Measurements from ENCODE around the gene ROBO3.

The ROBO3 gene

GRCh38 chr11:124865181-124865901 is at the start of gene ROBO3:
ROBO3 (plus strand) TSS chr11:124865432; CDS start chr11:124865578, 146 bp downstream.
- no peak for DNase-seq (ENCODE audit: low read depth)

DNA sequence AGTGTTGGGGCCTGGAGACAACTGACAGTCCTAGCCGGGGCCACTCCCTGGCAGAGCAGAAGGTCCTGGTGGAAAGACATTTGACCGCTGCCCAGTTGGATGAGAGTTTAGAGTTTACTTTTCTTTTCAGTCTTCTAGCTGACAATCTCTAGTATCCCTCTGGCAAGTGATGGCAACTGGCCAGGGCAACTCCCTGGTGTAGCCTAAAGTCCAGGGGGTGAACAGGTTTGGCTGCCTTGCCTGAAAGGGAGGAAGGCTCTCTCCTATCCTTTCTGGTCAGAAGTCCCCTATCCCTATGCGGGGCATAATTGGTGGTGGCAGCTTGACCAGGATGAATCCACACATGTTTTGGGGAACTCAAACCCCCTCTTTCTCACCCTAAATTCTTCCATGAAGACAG is 48.2 kb upstream of the ROBO3 start:
- DNase-seq (ENCODE audit: low read depth): no peak

GRCh38 chr11:124821995-124822730 is 43.1 kb upstream of the ROBO3 start:
- no peak for DNase-seq (ENCODE audit: low read depth)

- DNase-seq (ENCODE audit: low read depth): no peak
These were observed 41.5 kb upstream of the ROBO3 start for GRCh38 chr11:124823512-124824376.

DNA sequence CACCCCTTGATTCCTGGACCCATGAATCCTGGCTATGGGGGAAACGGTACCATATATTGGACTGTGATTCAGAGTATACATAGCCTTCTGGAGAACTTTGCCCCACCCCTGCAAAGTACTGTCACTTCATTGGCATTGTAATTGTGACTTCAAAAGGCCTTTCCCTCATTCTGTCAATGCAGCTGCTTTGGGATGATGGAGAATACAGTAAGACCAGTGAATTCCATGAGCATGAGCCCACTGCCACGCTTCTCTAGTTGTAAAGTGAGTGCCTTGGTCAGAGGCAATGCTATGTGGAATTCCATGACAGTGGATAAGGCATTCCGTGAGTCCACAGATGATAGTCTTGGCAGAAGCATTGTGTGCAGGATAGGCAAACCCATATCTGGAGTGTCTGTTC is 39.4 kb upstream of the ROBO3 start:
- no peak for DNase-seq (ENCODE audit: low read depth)

DNA sequence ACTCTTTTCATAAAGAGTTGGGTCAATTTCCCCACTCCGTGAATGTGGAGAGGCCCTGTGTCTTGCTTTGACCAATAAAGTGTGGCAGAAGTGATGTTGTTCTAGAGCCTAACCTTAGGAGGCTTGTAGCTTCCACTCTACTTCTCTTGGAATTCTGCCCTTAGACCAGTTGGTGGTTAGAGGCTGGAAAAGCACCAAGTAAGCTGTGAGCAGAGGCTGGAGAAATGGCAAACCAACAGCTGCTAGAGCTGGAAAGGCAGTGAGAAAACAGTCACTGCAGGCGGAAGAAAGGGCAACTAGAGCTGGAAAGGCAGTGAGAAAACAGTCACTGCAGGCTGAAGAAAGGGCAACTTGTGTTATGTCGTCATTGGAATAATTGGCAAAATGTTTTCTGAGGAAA is 35.2 kb upstream of the ROBO3 start:
- DNase-seq (ENCODE audit: low read depth): no peak

- DNase-seq (ENCODE audit: low read depth): no peak
These were observed 34.5 kb upstream of the ROBO3 start for GRCh38 chr11:124830749-124831148.

DNA sequence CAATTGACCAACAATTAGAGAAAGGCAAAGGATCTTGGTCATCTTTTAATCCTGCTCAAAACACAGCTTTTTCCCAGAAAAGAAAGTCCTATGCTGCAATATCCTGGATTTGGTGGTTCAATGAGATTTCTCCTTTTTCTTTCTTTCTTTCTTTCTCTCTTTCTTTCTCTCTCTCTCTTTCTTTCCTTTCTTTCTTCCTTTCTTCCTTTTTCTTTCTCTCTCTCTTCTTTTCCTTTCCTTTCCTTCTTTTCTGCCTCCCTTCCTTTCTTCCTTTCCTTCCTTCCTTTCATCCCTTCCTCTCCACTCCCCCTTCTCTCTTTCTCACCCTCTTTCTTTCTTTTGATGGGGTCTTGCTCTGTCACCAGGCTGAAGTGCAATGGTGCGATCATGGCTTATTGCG is 33.3 kb upstream of the ROBO3 start:
- no peak for DNase-seq (ENCODE audit: low read depth)

GRCh38 chr11:124832571-124832970 is 32.7 kb upstream of the ROBO3 start:
- DNase-seq (ENCODE audit: low read depth): no peak

DNA sequence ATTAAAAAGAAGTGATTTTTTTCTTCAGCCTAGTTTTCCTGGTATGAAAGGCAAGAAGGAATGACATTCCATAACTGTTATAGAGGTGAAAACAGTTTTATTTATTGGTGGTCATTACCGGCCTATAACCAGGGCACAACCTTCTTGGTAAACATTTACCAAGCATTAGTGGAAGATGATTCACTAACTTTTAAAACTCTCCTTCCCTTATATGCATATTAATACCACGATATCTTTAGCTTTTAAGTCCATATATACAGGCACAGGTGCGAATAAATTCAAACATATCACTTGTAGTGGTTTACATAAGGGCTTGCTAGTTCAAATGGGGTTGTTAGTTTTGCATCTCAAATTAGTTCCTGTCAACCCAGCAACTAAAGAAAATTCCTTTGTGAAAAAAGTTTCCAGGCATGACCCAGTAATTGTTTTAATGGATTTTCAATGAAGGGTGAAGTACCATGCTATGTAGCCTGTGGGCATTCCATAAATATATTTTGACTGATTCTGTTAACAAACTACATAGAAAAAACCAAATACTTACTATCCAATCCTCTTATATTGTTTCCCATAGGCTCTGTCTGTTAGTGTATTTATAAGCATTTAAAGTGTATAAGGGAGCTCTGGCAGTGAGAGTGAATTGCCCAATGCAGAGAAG is 30.6 kb upstream of the ROBO3 start:
- DNase-seq (ENCODE audit: low read depth): no peak

GRCh38 chr11:124835918-124836317 is 29.3 kb upstream of the ROBO3 start:
- no peak for DNase-seq (ENCODE audit: low read depth)

DNA sequence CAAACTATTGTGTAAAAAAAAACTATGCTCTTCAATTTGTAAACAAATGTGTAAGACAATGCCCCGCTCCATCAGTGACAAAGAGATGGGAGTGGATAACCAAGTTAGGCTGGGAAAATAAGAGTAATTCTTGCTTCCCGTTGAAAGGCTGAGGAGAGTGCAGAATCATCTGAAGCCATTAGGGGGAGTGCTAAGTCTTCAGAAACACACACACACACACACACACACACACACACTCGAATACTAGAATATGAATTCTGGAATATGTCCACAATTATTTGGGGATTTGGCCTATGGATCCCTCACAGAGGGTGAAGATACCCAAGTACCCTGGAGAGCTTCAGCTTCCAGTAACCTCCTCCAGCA is 27.8 kb upstream of the ROBO3 start:
- no peak for DNase-seq (ENCODE audit: low read depth)

- no peak for DNase-seq (ENCODE audit: low read depth)
These were observed 26.5 kb upstream of the ROBO3 start for GRCh38 chr11:124838805-124839127.

GRCh38 chr11:124839128-124839971 is 25.9 kb upstream of the ROBO3 start:
- no peak for DNase-seq (ENCODE audit: low read depth)

DNA sequence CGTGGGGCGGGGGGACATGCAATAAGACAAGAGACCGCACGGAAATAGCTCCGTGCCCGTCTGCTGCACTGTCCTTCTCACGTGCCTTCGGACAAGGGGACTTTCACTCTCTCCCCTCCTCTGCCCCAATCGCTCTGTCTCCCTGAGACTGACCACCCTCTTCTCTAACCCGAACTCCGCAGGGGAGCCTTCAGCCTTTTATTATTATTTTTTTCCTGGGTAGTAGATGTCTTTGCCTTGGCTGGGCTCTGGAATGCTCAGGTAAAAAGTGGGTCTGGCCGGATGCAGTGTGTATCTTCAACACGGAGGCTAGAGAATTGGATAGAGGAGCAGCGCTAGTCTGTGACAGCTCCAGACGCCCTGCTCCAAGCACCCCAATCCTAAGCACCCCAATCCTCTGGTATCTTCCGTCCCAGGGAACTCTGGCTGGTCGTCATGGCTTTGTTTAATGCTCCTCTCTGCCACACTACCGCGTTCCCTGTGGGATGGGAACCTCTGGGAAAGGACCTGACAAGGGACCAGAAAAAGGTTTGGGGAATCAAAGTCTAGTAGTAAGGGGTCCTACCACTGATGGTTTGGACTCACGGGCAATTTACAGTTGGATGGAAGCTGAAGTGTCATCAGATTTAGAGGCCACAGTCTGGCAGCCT is 25.1 kb upstream of the ROBO3 start:
- DNase-seq (ENCODE audit: low read depth): no peak

GRCh38 chr11:124840666-124841065 is 24.6 kb upstream of the ROBO3 start:
- DNase-seq (ENCODE audit: low read depth): no peak

- no peak for DNase-seq (ENCODE audit: low read depth)
These were observed 24.0 kb upstream of the ROBO3 start for GRCh38 chr11:124841201-124841600.

- DNase-seq (ENCODE audit: low read depth): no peak
These were observed 23.4 kb upstream of the ROBO3 start for GRCh38 chr11:124841840-124842239.

DNA sequence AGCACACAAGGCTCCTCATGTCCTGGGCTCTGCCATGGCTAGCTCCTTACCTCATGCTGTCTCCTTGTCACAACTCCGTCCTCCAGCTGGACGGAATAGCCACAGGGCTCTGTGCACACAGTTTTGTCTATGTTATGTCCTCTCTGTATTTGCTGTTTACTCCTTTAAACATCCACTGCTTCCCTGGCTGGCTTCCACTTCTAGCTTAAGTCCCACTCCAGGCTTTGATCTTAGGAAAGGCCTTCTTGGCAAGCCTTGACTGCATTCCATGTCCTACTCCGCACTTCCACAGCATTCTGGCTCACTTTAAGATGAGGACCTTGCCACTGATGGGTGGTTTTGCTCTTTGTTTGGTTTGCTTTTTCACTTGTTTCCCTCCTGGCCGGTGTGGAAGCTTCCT is 22.9 kb upstream of the ROBO3 start:
- DNase-seq (ENCODE audit: low read depth): no peak

DNA sequence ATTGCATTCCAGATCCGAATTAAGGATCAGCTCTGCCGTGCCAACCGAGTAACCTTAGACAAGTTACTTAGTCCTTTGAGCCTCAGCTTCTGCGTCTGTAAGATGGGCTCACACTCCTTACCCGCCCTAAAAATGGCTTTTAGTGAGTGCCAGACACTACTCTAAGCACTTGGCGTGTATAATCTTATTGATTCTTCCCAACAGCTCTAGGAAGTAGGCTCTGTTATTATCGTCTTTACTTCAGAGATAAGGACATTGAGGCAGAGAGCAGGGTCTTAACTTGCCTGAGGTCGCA is 21.7 kb upstream of the ROBO3 start:
- DNase-seq (ENCODE audit: low read depth): no peak

- no peak for DNase-seq (ENCODE audit: low read depth)
These were observed 20.6 kb upstream of the ROBO3 start for GRCh38 chr11:124844664-124845079.

All from stimulated activated CD8-positive, alpha-beta memory T cell treated with anti-CD3 and anti-CD28 coated beads, Interleukin-12 subunit alpha, Interleukin-12 subunit beta, amount 100 ng/mL, for 1 hour (primary cell).